ENCODE measurements around the gene RBM33.

Gene RBM33

DNA sequence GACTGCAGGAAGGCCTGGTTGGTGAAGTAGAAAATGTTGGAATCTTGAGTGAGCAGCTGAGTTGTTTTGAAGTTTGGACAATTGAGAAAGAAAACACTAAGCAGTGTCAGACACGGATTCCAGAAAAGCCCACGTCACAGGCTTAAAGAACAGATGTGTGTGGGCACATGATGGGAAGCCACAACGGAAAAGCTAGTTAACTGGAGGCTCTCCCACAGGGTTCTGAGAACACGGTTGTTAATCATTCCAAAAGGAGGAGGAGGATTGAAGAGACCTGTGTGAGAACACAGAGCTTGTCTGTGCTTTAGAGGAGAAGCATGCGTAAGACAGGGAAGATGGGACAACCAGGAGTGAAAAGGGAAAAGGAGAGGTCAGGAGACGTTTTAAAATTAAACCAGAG is 125.2 kb downstream of the RBM33 start:
- DNase-seq (ENCODE audit: low spot score), result no peak
- TF ChIP-seq, protein P1, sequence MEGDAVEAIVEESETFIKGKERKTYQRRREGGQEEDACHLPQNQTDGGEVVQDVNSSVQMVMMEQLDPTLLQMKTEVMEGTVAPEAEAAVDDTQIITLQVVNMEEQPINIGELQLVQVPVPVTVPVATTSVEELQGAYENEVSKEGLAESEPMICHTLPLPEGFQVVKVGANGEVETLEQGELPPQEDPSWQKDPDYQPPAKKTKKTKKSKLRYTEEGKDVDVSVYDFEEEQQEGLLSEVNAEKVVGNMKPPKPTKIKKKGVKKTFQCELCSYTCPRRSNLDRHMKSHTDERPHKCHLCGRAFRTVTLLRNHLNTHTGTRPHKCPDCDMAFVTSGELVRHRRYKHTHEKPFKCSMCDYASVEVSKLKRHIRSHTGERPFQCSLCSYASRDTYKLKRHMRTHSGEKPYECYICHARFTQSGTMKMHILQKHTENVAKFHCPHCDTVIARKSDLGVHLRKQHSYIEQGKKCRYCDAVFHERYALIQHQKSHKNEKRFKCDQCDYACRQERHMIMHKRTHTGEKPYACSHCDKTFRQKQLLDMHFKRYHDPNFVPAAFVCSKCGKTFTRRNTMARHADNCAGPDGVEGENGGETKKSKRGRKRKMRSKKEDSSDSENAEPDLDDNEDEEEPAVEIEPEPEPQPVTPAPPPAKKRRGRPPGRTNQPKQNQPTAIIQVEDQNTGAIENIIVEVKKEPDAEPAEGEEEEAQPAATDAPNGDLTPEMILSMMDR (IDR thresholded peaks at IDR 0.05; ENCODE audit: extremely low read depth, missing control alignments), result no peak

DNA sequence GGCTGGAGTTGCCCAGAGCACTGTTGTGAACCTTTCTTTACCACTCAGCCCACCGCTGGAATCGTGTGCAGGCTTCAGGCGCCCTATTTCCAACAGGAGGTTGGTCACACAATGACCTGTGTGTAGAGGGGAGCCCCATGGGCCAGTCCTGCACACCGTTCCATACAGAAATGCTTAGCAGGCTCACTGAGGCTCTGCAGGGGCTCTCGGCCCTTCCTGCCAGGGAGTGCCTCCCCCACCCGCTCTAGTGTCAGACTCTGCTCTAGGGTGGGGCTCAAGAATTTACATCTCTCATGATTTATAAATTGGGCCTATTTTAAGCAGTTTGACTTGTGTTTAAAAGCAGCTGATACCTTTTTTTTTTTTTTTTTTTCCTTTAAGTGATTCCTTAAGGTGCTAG is 125.8 kb downstream of the RBM33 start:
- TF ChIP-seq, protein P1 (IDR thresholded peaks at IDR 0.05; ENCODE audit: extremely low read depth, missing control alignments), result no peak
- no peak for DNase-seq (ENCODE audit: low spot score)

DNA sequence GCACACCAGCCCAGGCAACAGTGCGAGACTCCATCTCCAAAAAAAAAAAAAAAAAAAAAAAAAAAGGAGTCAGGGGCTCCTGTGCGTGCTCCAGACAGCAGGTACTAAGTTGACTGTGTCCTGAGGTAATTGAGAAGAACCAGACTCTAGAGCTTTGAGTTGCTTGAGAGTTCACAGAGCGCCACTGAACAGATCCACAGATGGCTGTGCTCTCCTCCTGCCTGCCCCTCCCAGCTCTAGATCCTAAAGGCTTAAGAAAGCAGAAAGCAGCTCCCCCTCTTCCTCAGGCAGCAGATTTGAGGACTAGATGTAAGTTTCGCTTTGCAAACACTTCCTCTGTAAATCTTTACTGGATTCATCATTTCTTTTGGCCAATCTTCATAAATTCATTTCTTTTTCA is 129.1 kb downstream of the RBM33 start:
- TF ChIP-seq, protein P1 (IDR thresholded peaks at IDR 0.05; ENCODE audit: extremely low read depth, missing control alignments), result no peak
- no peak for DNase-seq (ENCODE audit: low spot score)

DNA sequence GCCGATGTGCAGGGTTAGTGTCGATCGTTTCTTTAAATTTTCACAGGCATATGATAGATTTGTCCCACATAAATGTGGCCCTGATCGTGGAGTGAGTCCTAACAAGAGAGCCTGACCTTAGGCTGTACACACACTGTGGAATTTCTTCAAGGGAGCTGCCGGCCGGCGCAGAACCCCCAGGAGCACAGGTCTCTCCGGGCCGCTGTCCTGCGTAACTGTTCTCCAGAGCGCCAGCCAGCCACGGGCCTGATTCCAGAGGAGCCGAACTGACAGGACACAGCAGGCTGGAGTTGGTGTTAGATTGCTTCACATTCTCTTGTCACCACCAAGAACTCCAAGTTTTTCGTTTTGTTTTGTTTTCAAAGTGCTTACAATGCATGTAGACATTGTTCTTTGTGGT is 130.5 kb downstream of the RBM33 start:
- no peak for DNase-seq (ENCODE audit: low spot score)
- TF ChIP-seq, protein P1 (IDR thresholded peaks at IDR 0.05; ENCODE audit: extremely low read depth, missing control alignments), result no peak

DNA sequence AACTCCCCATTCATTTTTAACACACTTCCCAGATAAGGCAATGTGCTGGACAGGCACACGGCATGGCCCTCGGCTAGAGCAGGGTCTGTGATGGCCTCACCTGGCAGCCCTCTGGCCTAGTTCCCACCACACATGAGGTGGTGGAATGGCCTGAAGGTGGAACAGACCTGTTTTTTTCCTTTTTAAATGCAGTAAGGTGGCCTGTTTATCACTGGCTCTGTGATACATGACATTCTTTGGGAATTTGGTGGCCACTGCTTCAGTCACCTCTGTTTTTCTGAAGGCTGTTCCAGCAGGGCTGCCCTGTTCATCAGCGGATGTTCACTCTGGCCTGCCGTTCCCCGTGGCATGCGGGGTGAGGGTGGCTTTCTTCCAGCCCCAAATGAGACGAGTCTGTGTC is 131.2 kb downstream of the RBM33 start:
- TF ChIP-seq, protein P1 (IDR thresholded peaks at IDR 0.05; ENCODE audit: extremely low read depth, missing control alignments), result no peak
- DNase-seq (ENCODE audit: low spot score), result no peak

DNA sequence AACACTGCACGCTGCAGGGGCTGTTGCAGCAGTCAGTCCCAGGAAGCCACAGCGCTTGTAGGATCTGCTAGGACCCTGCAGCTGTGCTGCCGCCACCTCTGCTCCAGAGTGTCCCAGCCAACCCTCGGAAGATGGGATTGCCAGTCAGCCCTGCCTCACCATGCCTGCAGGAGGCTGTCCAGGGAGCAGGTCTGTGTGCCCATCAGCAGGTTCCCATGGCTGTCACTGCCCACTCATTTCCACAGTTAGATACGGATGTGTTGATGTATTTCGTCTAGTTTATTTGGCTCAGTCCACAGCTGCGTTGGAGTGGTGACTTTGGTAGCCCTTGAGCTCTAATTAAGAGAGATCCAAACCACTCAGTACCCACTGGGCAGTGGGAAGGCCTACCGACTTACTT is 132.1 kb downstream of the RBM33 start:
- TF ChIP-seq, protein P1 (IDR thresholded peaks at IDR 0.05; ENCODE audit: extremely low read depth, missing control alignments), result no peak
- no peak for DNase-seq (ENCODE audit: low spot score)

DNA sequence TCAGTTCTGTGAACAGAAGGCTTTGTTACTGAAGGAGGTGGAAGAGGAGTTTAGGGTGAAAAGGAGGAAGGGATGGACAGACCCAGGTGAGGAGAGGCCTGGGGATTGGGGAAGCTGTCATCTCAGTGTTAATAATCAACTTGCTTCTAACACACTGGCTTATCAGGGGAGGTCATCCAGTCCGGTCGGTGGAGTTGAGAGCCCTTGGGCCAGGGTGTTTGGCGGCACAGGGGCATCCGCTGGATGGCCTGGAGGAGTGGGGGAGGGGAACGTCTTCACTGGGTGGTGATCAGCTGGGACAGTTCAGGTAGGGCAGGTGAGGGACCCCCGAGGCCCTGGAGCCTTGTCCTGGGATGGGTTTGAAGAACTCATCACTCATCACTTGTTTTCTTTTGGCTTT is 133.9 kb downstream of the RBM33 start:
- TF ChIP-seq, protein P1 (IDR thresholded peaks at IDR 0.05; ENCODE audit: extremely low read depth, missing control alignments), result no peak

More for the DNA sequence above, 133.9 kb downstream of the RBM33 start:
- DNase-seq (ENCODE audit: low spot score), result no peak
